OCI-LY7 (cell line): ENCODE results near the gene GIMAP1. TPM values are rescaled to one million over a fixed set of nuclear protein-coding genes. Genes with fewer than 3 reads are reported as not detected.

Source experiments
- BruUV-seq: library from RNA; stranded (reverse); fragments of 400-500 nt; replicated peaks from 2 replicates; lab custom pipeline; 2021; lab: Mats Ljungman, UMichigan
- CTCF ChIA-PET: fragments of 300-600 bp; sonication (Branson Sonifier 250); formaldehyde crosslinking; loops from one replicate; lab custom pipeline; 2022; ENCODE audit warnings: antibody characterized with exemption; ENCODE audit not compliant: unreplicated experiment; lab: Charles Lee
- POLR2A ChIA-PET: fragments of 300-600 bp; sonication (Branson Sonifier 250); formaldehyde crosslinking; loops from one replicate; lab custom pipeline; 2022; ENCODE audit warnings: antibody characterized with exemption; lab: Charles Lee
- DNase-seq: peaks from one replicate; pipeline ENCODE4 v3.0.0-alpha.2; 2015; ENCODE audit warnings: low spot score
- H2AFZ ChIP-seq: fragments of 200-600 bp; sonication (generic), shearing (Covaris generic); 2 replicates; pipeline ENCODE4 v1.6.1; 2014; ENCODE audit warnings: mild to moderate bottlenecking, antibody characterized with exemption, low read length, moderate library complexity
- H3K27ac ChIP-seq: fragments of 200-600 bp; sonication (generic); 2 replicates; pipeline ENCODE4 v1.5.1; 2014; ENCODE audit warnings: mixed run types, low read depth, mild to moderate bottlenecking, moderate library complexity, low read length, inconsistent platforms; ENCODE audit not compliant: poor library complexity, severe bottlenecking
- H3K36me3 ChIP-seq: fragments of 200-600 bp; sonication (generic); 2 replicates; pipeline ENCODE4 v1.6.1; 2014; ENCODE audit warnings: mild to moderate bottlenecking, antibody characterized with exemption, low read length, moderate library complexity, mixed read lengths; ENCODE audit not compliant: insufficient read depth
- H3K4me1 ChIP-seq: fragments of 200-600 bp; sonication (generic); 2 replicates; pipeline ENCODE4 v1.5.1; 2014; ENCODE audit warnings: mild to moderate bottlenecking, low read length; ENCODE audit not compliant: insufficient read depth, poor library complexity, severe bottlenecking
- H3K4me2 ChIP-seq: fragments of 200-600 bp; sonication (generic); 2 replicates; pipeline ENCODE4 v1.6.1; 2014; ENCODE audit warnings: mild to moderate bottlenecking, low read length
- H3K4me3 ChIP-seq: fragments of 200-600 bp; sonication (generic); 2 replicates; pipeline ENCODE4 v1.5.1; 2014; ENCODE audit warnings: mild to moderate bottlenecking, low read depth, low read length; ENCODE audit not compliant: poor library complexity, severe bottlenecking
- H3K79me2 ChIP-seq: fragments of 200-600 bp; sonication (generic); 2 replicates; pipeline ENCODE4 v1.6.1; 2016; ENCODE audit warnings: low read depth, mild to moderate bottlenecking, low read length, moderate library complexity, mixed read lengths; ENCODE audit not compliant: insufficient read depth
- H3K9me2 ChIP-seq: fragments of 200-600 bp; sonication (generic); 2 replicates; pipeline ENCODE4 v1.6.1; 2016; ENCODE audit warnings: mild to moderate bottlenecking, low read length, mixed read lengths; ENCODE audit not compliant: insufficient read depth
- H3K9me3 ChIP-seq: fragments of 200-600 bp; sonication (generic); 2 replicates; pipeline ENCODE4 v1.6.1; 2014; ENCODE audit warnings: mild to moderate bottlenecking, mixed run types, low read length, mixed read lengths
- H4K20me1 ChIP-seq: fragments of 200-600 bp; sonication (generic); 2 replicates; pipeline ENCODE4 v1.6.1; 2014; ENCODE audit warnings: mild to moderate bottlenecking, antibody characterized with exemption, low read length, moderate library complexity, mixed read lengths; ENCODE audit not compliant: insufficient read depth
- CTCF ChIP-seq: fragments of 200-600 bp; sonication (generic); conservative IDR thresholded peaks from 2 replicates; pipeline ENCODE4 v1.5.1; 2014; ENCODE audit warnings: mild to moderate bottlenecking, antibody characterized with exemption, low read length, moderate library complexity, mixed read lengths
- EZH2phosphoT487 ChIP-seq: fragments of 200-600 bp; sonication (generic); IDR thresholded peaks from 2 replicates; pipeline ENCODE4 v1.6.1; 2018; ENCODE audit warnings: low read depth, borderline replicate concordance, mild to moderate bottlenecking, mixed run types, antibody characterized with exemption, low read length, moderate library complexity, mixed read lengths
- intact Hi-C: fragments of 100-400 bp; cut with micrococcal nuclease; formaldehyde crosslinking; loops from one replicate; pipeline ENCODE4 v1.10.0; 2022; ENCODE audit not compliant: unreplicated experiment
- total RNA-seq, 2 experiments: library from RNA; depleted of rRNA in 1 of 2; stranded (reverse); fragments of >200 nt in 1 of 2; shearing (Covaris generic) in 1 of 2; gene quantifications; 2 replicates each; pipeline ENCODE4 v1.2.3, GENCODE V29; 2014 to 2022

Gene GIMAP1
- total RNA-seq, 2 experiments from 2014 or later, result not detected

GRCh38 chr7:150688630-150689029, 27.8 kb upstream of the GIMAP1 start:
- CTCF ChIA-PET, result no interaction called here

GRCh38 chr7:150695654-150696053, 20.8 kb upstream of the GIMAP1 start:
- Histone ChIP-seq H3K27ac (no peak overlapping the region), H4K20me1 (no peaks in the 10 kb centered on the region), H3K9me2 (no peaks in the 10 kb centered on the region), H3K79me2 (no peaks in the 10 kb centered on the region), H3K4me1 (no peaks in the 10 kb centered on the region), H3K4me2 (no peak overlapping the region), H3K4me3 (no peak overlapping the region), H2AFZ (no peak overlapping the region), H3K9me3 (no peaks in the 10 kb centered on the region), H3K36me3 (no peaks in the 10 kb centered on the region)
- no peak for DNase-seq
- TF ChIP-seq EZH2phosphoT487 (no peak), CTCF (no peak)
- ChIA-PET POLR2A (no interaction called here), CTCF (no interaction called here)
- intact Hi-C loops, result no loop called here
- BruUV-seq, result no TSS peak

More at GRCh38 chr7:150688630-150689029, 27.8 kb upstream of the GIMAP1 start:
- no peak overlapping the region for H2AFZ ChIP-seq
- intact Hi-C loops, result no loop called here
- no peak overlapping the region for H3K27ac ChIP-seq
- H4K20me1 ChIP-seq, result no peaks in the 10 kb centered on the region
- no peaks in the 10 kb centered on the region for H3K4me1 ChIP-seq
- H3K4me3 ChIP-seq, result no peak overlapping the region
- no TSS peak for BruUV-seq
- no peaks in the 10 kb centered on the region for H3K9me2 ChIP-seq
- no peak for TF ChIP-seq CTCF
- no peak for TF ChIP-seq EZH2phosphoT487
- H3K36me3 ChIP-seq, result no peaks in the 10 kb centered on the region
- DNase-seq, result no peak
- no peak overlapping the region for H3K4me2 ChIP-seq
- POLR2A ChIA-PET, result no interaction called here
- H3K79me2 ChIP-seq, result no peaks in the 10 kb centered on the region
- H3K9me3 ChIP-seq, result no peaks in the 10 kb centered on the region

GRCh38 chr7:150703209-150703608, 13.2 kb upstream of the GIMAP1 start:
- ChIA-PET CTCF (no interaction called here), POLR2A (no interaction called here)
- no peaks in the 10 kb centered on the region for H3K79me2 ChIP-seq
- intact Hi-C loops, result no loop called here
- H3K9me3 ChIP-seq, result peaks cover 10% of the 10 kb centered on the region; the same call in 1 of the 2 replicates
- no peak overlapping the region for H3K27ac ChIP-seq
- H3K9me2 ChIP-seq, result no peaks in the 10 kb centered on the region
- TF ChIP-seq CTCF (no peak), EZH2phosphoT487 (no peak)
- no peaks in the 10 kb centered on the region for H4K20me1 ChIP-seq
- BruUV-seq, result no TSS peak
- no peak overlapping the region for H3K4me3 ChIP-seq
- DNase-seq, result no peak
- H3K4me2 ChIP-seq, result no peak overlapping the region
- H3K4me1 ChIP-seq, result no peaks in the 10 kb centered on the region
- no peaks in the 10 kb centered on the region for H3K36me3 ChIP-seq
- no peak overlapping the region for H2AFZ ChIP-seq
